ENCODE measurements around the gene SEPTIN5.

Gene SEPTIN5

GRCh38 chr22:19749876-19750275 is 35.6 kb downstream of the SEPTIN5 start:
- Histone ChIP-seq H3K36me3 (ENCODE audit: control insufficient read depth, insufficient read depth, low read length) (no peaks in the 10 kb centered on the region), H3K27me3 (replicated peaks; ENCODE audit: control insufficient read depth, insufficient read depth, low read length, poor library complexity, severe bottlenecking) (peaks cover 7% of the 10 kb centered on the region), H3K4me1 (ENCODE audit: control insufficient read depth, insufficient read depth, low read length, poor library complexity, severe bottlenecking) (no peaks in the 10 kb centered on the region), H3K9me3 (ENCODE audit: control insufficient read depth, low read length) (no peaks in the 10 kb centered on the region), H3K4me3 (ENCODE audit: insufficient read depth, low read depth, low read length, poor library complexity, severe bottlenecking) (no peak overlapping the region), H3K27ac (ENCODE audit: insufficient read depth, low read length, poor library complexity, severe bottlenecking) (no peak overlapping the region)
- no peak for DNase-seq

GRCh38 chr22:19750507-19751490 is 36.5 kb downstream of the SEPTIN5 start:
- H3K27me3 ChIP-seq (replicated peaks; ENCODE audit: control insufficient read depth, insufficient read depth, low read length, poor library complexity, severe bottlenecking) = peaks cover 16% of the 10 kb centered on the region

GRCh38 chr22:19751497-19752245 is 37.4 kb downstream of the SEPTIN5 start:
- H3K27me3 ChIP-seq (replicated peaks; ENCODE audit: control insufficient read depth, insufficient read depth, low read length, poor library complexity, severe bottlenecking) = peaks cover 25% of the 10 kb centered on the region
- H3K36me3 ChIP-seq (ENCODE audit: control insufficient read depth, insufficient read depth, low read length) = no peaks in the 10 kb centered on the region
- DNase-seq = no peak
- no peak overlapping the region for H3K4me3 ChIP-seq (ENCODE audit: insufficient read depth, low read depth, low read length, poor library complexity, severe bottlenecking)
- H3K9me3 ChIP-seq (ENCODE audit: control insufficient read depth, low read length) = no peaks in the 10 kb centered on the region
- peaks cover 15% of the 10 kb centered on the region for H3K4me1 ChIP-seq (ENCODE audit: control insufficient read depth, insufficient read depth, low read length, poor library complexity, severe bottlenecking)
- no peak overlapping the region for H3K27ac ChIP-seq (ENCODE audit: insufficient read depth, low read length, poor library complexity, severe bottlenecking)

More at GRCh38 chr22:19750507-19751490, 36.5 kb downstream of the SEPTIN5 start:
- H3K27ac ChIP-seq (ENCODE audit: insufficient read depth, low read length, poor library complexity, severe bottlenecking) = no peak overlapping the region
- no peaks in the 10 kb centered on the region for H3K9me3 ChIP-seq (ENCODE audit: control insufficient read depth, low read length)
- no peak for DNase-seq
- H3K4me3 ChIP-seq (ENCODE audit: insufficient read depth, low read depth, low read length, poor library complexity, severe bottlenecking) = no peak overlapping the region
- H3K4me1 ChIP-seq (ENCODE audit: control insufficient read depth, insufficient read depth, low read length, poor library complexity, severe bottlenecking) = peaks cover 8% of the 10 kb centered on the region
- H3K36me3 ChIP-seq (ENCODE audit: control insufficient read depth, insufficient read depth, low read length) = no peaks in the 10 kb centered on the region

GRCh38 chr22:19753090-19753842 is 39.0 kb downstream of the SEPTIN5 start:
- Histone ChIP-seq H3K4me1 (ENCODE audit: control insufficient read depth, insufficient read depth, low read length, poor library complexity, severe bottlenecking) (peaks cover 24% of the 10 kb centered on the region), H3K27me3 (replicated peaks; ENCODE audit: control insufficient read depth, insufficient read depth, low read length, poor library complexity, severe bottlenecking) (peaks cover 35% of the 10 kb centered on the region), H3K36me3 (ENCODE audit: control insufficient read depth, insufficient read depth, low read length) (no peaks in the 10 kb centered on the region), H3K9me3 (ENCODE audit: control insufficient read depth, low read length) (no peaks in the 10 kb centered on the region), H3K4me3 (ENCODE audit: insufficient read depth, low read depth, low read length, poor library complexity, severe bottlenecking) (no peak overlapping the region), H3K27ac (ENCODE audit: insufficient read depth, low read length, poor library complexity, severe bottlenecking) (no peak overlapping the region)
- DNase-seq = no peak

- peaks cover 25% of the 10 kb centered on the region for H3K4me1 ChIP-seq (ENCODE audit: control insufficient read depth, insufficient read depth, low read length, poor library complexity, severe bottlenecking)
- peaks cover 35% of the 10 kb centered on the region for H3K27me3 ChIP-seq (replicated peaks; ENCODE audit: control insufficient read depth, insufficient read depth, low read length, poor library complexity, severe bottlenecking)
- no peak overlapping the region for H3K27ac ChIP-seq (ENCODE audit: insufficient read depth, low read length, poor library complexity, severe bottlenecking)
- no peaks in the 10 kb centered on the region for H3K36me3 ChIP-seq (ENCODE audit: control insufficient read depth, insufficient read depth, low read length)
- no peak overlapping the region for H3K4me3 ChIP-seq (ENCODE audit: insufficient read depth, low read depth, low read length, poor library complexity, severe bottlenecking)
- DNase-seq = no peak
- no peaks in the 10 kb centered on the region for H3K9me3 ChIP-seq (ENCODE audit: control insufficient read depth, low read length)
Measured at GRCh38 chr22:19753996-19754700, 39.8 kb downstream of the SEPTIN5 start.

GRCh38 chr22:19754701-19755144 is 40.4 kb downstream of the SEPTIN5 start:
- peaks cover 31% of the 10 kb centered on the region for H3K4me1 ChIP-seq (ENCODE audit: control insufficient read depth, insufficient read depth, low read length, poor library complexity, severe bottlenecking)
- H3K9me3 ChIP-seq (ENCODE audit: control insufficient read depth, low read length) = no peaks in the 10 kb centered on the region
- H3K36me3 ChIP-seq (ENCODE audit: control insufficient read depth, insufficient read depth, low read length) = no peaks in the 10 kb centered on the region
- H3K27me3 ChIP-seq (replicated peaks; ENCODE audit: control insufficient read depth, insufficient read depth, low read length, poor library complexity, severe bottlenecking) = peaks cover 39% of the 10 kb centered on the region
- no peak for DNase-seq
- H3K27ac ChIP-seq (ENCODE audit: insufficient read depth, low read length, poor library complexity, severe bottlenecking) = no peak overlapping the region
- no peak overlapping the region for H3K4me3 ChIP-seq (ENCODE audit: insufficient read depth, low read depth, low read length, poor library complexity, severe bottlenecking)

GRCh38 chr22:19755145-19755710 is 40.9 kb downstream of the SEPTIN5 start:
- Histone ChIP-seq H3K4me1 (ENCODE audit: control insufficient read depth, insufficient read depth, low read length, poor library complexity, severe bottlenecking) (peaks cover 33% of the 10 kb centered on the region), H3K27me3 (replicated peaks; ENCODE audit: control insufficient read depth, insufficient read depth, low read length, poor library complexity, severe bottlenecking) (peaks cover 41% of the 10 kb centered on the region), H3K27ac (ENCODE audit: insufficient read depth, low read length, poor library complexity, severe bottlenecking) (no peak overlapping the region), H3K9me3 (ENCODE audit: control insufficient read depth, low read length) (no peaks in the 10 kb centered on the region), H3K36me3 (ENCODE audit: control insufficient read depth, insufficient read depth, low read length) (no peaks in the 10 kb centered on the region), H3K4me3 (ENCODE audit: insufficient read depth, low read depth, low read length, poor library complexity, severe bottlenecking) (no peak overlapping the region)
- no peak for DNase-seq

GRCh38 chr22:19755722-19756287 is 41.5 kb downstream of the SEPTIN5 start:
- H3K9me3 ChIP-seq (ENCODE audit: control insufficient read depth, low read length) = no peaks in the 10 kb centered on the region
- H3K27ac ChIP-seq (ENCODE audit: insufficient read depth, low read length, poor library complexity, severe bottlenecking) = no peak overlapping the region
- no peak for DNase-seq
- H3K27me3 ChIP-seq (replicated peaks; ENCODE audit: control insufficient read depth, insufficient read depth, low read length, poor library complexity, severe bottlenecking) = peaks cover 41% of the 10 kb centered on the region
- peak overlapping the region; percentile 46 for H3K4me3 ChIP-seq (ENCODE audit: insufficient read depth, low read depth, low read length, poor library complexity, severe bottlenecking)
- H3K4me1 ChIP-seq (ENCODE audit: control insufficient read depth, insufficient read depth, low read length, poor library complexity, severe bottlenecking) = peaks cover 33% of the 10 kb centered on the region
- no peaks in the 10 kb centered on the region for H3K36me3 ChIP-seq (ENCODE audit: control insufficient read depth, insufficient read depth, low read length)
